GM12878 (cell line): ENCODE data around the gene CSF1R.

Experiments used
- CHD1 ChIP-seq: IDR thresholded peaks from 2 replicates; pipeline ENCODE4 v1.6.1; 2012; ENCODE audit warnings: low read depth, low read length, improper control_type of control experiment
- EP300 ChIP-seq, 2 experiments: fragments of 150-350 bp in 1 of 2; IDR thresholded peaks; 2 replicates each; pipeline ENCODE4 v1.6.1; 2011 to 2012; ENCODE audit warnings: low read depth in 2 of 2, low read length in 2 of 2, borderline replicate concordance in 1 of 2, improper control_type of control experiment in 1 of 2, inconsistent platforms in 1 of 2; ENCODE audit not compliant: control insufficient read depth in 1 of 2
- EZH2 ChIP-seq: IDR thresholded peaks from 2 replicates; pipeline ENCODE4 v1.6.1; 2012; ENCODE audit warnings: low read depth, mild to moderate bottlenecking, control low read depth, inconsistent platforms, low read length, borderline replicate concordance; ENCODE audit not compliant: control insufficient read depth
- NFYA ChIP-seq: IDR thresholded peaks from 2 replicates; pipeline ENCODE4 v1.6.1; 2011; ENCODE audit warnings: low read depth, mild to moderate bottlenecking, low read length, improper control_type of control experiment, borderline replicate concordance
- POLR2AphosphoS5 ChIP-seq: IDR thresholded peaks from 2 replicates; pipeline ENCODE4 v1.6.1; 2011; ENCODE audit warnings: mild to moderate bottlenecking, low read length, inconsistent platforms
- YY1 ChIP-seq: IDR thresholded peaks from 2 replicates; pipeline ENCODE4 v1.6.1; 2011; ENCODE audit warnings: low read depth, mild to moderate bottlenecking, low read length
- ZZZ3 ChIP-seq: IDR thresholded peaks from 2 replicates; pipeline ENCODE4 v1.6.1; 2011; ENCODE audit warnings: low read depth; ENCODE audit not compliant: control insufficient read depth, insufficient read length
- TF ChIP-seq, protein P1 (sequence below), 3 experiments: IDR thresholded peaks in 2 of 3; conservative IDR thresholded peaks in 1 of 3; 2 replicates each; pipeline ENCODE4 v1.5.1; 2011; ENCODE audit warnings: low read depth in 3 of 3, low read length in 3 of 3, mild to moderate bottlenecking in 3 of 3, control low read depth in 2 of 3, moderate library complexity in 2 of 3, inconsistent platforms in 1 of 3, mixed read lengths in 1 of 3; ENCODE audit not compliant: control insufficient read depth in 2 of 3, insufficient read depth in 1 of 3; ENCODE audit errors: extremely low read depth in 1 of 3
- TF ChIP-seq, protein P2 (sequence below): IDR thresholded peaks from 2 replicates; pipeline ENCODE4 v1.6.1; 2012; ENCODE audit warnings: low read depth, low read length, improper control_type of control experiment
- TF ChIP-seq, protein P3 (sequence below): fragments of 150-350 bp; IDR thresholded peaks from 2 replicates; pipeline ENCODE4 v1.6.1; 2014; ENCODE audit warnings: mild to moderate bottlenecking, low read depth, low read length
- TF ChIP-seq, protein P4 (sequence below): fragments of 450-650 bp; IDR thresholded peaks from 2 replicates; pipeline ENCODE4 v1.6.1; 2017; ENCODE audit warnings: borderline replicate concordance

DNA sequence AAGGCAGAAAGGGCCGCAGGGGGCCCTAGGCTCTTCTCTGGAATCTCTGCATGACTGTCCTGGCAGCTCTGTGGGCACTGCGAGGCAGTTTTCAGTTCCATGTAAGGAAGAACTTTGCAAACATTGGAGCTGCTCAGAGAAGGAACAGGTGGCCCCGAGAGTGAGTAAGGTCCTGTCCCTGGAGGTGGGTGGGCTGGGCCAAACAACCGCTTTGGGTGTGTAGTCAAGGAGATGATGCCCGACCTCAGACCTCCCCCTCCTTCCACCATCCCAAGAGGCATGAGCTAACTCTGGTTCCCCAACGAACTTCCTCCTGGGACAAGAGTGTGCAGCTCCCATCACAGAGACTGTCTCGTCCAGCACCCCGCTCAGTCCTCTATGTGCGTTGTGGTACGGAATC is 20.5 kb downstream of the CSF1R start:
- no peak for TF ChIP-seq CHD1
- TF ChIP-seq NFYA, result no peak
- TF ChIP-seq EP300 (IDR thresholded peaks at IDR 0.05; ENCODE audit: borderline replicate concordance in 1 of 2, control insufficient read depth in 1 of 2, low read depth in 2 of 2, low read length in 2 of 2), result no peak
- TF ChIP-seq, protein P1, sequence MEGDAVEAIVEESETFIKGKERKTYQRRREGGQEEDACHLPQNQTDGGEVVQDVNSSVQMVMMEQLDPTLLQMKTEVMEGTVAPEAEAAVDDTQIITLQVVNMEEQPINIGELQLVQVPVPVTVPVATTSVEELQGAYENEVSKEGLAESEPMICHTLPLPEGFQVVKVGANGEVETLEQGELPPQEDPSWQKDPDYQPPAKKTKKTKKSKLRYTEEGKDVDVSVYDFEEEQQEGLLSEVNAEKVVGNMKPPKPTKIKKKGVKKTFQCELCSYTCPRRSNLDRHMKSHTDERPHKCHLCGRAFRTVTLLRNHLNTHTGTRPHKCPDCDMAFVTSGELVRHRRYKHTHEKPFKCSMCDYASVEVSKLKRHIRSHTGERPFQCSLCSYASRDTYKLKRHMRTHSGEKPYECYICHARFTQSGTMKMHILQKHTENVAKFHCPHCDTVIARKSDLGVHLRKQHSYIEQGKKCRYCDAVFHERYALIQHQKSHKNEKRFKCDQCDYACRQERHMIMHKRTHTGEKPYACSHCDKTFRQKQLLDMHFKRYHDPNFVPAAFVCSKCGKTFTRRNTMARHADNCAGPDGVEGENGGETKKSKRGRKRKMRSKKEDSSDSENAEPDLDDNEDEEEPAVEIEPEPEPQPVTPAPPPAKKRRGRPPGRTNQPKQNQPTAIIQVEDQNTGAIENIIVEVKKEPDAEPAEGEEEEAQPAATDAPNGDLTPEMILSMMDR (IDR thresholded peaks at IDR 0.05 in 2 of 3, conservative IDR thresholded peaks at IDR 0.05 in 1 of 3; ENCODE audit: control insufficient read depth in 2 of 3, extremely low read depth in 1 of 3, insufficient read depth in 1 of 3, low read depth in 3 of 3, low read length in 3 of 3), result no peak
- TF ChIP-seq POLR2AphosphoS5, result no peak
- TF ChIP-seq, protein P2, sequence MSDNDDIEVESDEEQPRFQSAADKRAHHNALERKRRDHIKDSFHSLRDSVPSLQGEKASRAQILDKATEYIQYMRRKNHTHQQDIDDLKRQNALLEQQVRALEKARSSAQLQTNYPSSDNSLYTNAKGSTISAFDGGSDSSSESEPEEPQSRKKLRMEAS, result no peak
- TF ChIP-seq, protein P3, sequence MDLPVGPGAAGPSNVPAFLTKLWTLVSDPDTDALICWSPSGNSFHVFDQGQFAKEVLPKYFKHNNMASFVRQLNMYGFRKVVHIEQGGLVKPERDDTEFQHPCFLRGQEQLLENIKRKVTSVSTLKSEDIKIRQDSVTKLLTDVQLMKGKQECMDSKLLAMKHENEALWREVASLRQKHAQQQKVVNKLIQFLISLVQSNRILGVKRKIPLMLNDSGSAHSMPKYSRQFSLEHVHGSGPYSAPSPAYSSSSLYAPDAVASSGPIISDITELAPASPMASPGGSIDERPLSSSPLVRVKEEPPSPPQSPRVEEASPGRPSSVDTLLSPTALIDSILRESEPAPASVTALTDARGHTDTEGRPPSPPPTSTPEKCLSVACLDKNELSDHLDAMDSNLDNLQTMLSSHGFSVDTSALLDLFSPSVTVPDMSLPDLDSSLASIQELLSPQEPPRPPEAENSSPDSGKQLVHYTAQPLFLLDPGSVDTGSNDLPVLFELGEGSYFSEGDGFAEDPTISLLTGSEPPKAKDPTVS, result no peak
- no peak for TF ChIP-seq EZH2
- TF ChIP-seq, protein P4, sequence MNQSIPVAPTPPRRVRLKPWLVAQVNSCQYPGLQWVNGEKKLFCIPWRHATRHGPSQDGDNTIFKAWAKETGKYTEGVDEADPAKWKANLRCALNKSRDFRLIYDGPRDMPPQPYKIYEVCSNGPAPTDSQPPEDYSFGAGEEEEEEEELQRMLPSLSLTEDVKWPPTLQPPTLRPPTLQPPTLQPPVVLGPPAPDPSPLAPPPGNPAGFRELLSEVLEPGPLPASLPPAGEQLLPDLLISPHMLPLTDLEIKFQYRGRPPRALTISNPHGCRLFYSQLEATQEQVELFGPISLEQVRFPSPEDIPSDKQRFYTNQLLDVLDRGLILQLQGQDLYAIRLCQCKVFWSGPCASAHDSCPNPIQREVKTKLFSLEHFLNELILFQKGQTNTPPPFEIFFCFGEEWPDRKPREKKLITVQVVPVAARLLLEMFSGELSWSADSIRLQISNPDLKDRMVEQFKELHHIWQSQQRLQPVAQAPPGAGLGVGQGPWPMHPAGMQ, result no peak
- no peak for TF ChIP-seq YY1
- TF ChIP-seq ZZZ3, result no peak
